HepG2 (cell line): Measurements from ENCODE around the gene FAM20A. TPM values are rescaled to one million over a fixed set of nuclear protein-coding genes. Genes with fewer than 3 reads are reported as not detected.

Source experiments
- DR1 ChIP-seq: sonication (generic); formaldehyde crosslinking; IDR thresholded peaks from 2 replicates; pipeline ENCODE4 v1.8.0; 2021; ENCODE audit warnings: mild to moderate bottlenecking, missing genetic modification reagents, inconsistent platforms
- EZH2 ChIP-seq: conservative IDR thresholded peaks from 2 replicates; pipeline ENCODE4 v1.6.1; 2012; ENCODE audit warnings: mild to moderate bottlenecking, low read depth, low read length, moderate library complexity
- FOXM1 ChIP-seq: sonication (generic); formaldehyde crosslinking; IDR thresholded peaks from 2 replicates; pipeline ENCODE4 v1.5.0; 2020; ENCODE audit warnings: missing genetic modification reagents
- GATAD1 ChIP-seq: IDR thresholded peaks from 2 replicates; pipeline ENCODE4 v1.6.1; 2016; ENCODE audit warnings: missing genetic modification reagents, missing compliant biosample characterization
- GPN1 ChIP-seq: sonication (generic); formaldehyde crosslinking; IDR thresholded peaks from 2 replicates; pipeline ENCODE4 v1.5.1; 2020; ENCODE audit warnings: missing genetic modification reagents, borderline replicate concordance
- HCFC1 ChIP-seq: fragments of 150-350 bp; IDR thresholded peaks from 2 replicates; pipeline ENCODE4 v1.6.1; 2014; ENCODE audit warnings: low read depth, low read length
- JUND ChIP-seq: sonication (generic); formaldehyde crosslinking; IDR thresholded peaks from 2 replicates; pipeline ENCODE4 v1.8.0; 2022; ENCODE audit warnings: mild to moderate bottlenecking, missing genetic modification reagents
- KLF13 ChIP-seq: sonication (generic); formaldehyde crosslinking; IDR thresholded peaks from 2 replicates; pipeline ENCODE4 v1.4.0; 2020; ENCODE audit warnings: mild to moderate bottlenecking, missing genetic modification reagents
- MED13 ChIP-seq: sonication (generic); formaldehyde crosslinking; IDR thresholded peaks from 2 replicates; pipeline ENCODE4 v1.5.0; 2020; ENCODE audit warnings: missing genetic modification reagents
- MTF2 ChIP-seq: sonication (generic); formaldehyde crosslinking; IDR thresholded peaks from 2 replicates; pipeline ENCODE4 v1.5.0; 2020; ENCODE audit warnings: missing genetic modification reagents, borderline replicate concordance
- MXD3 ChIP-seq: IDR thresholded peaks from 2 replicates; pipeline ENCODE4 v1.6.1; 2016; ENCODE audit warnings: mild to moderate bottlenecking, missing biosample characterization, missing genetic modification reagents
- NCOA2 ChIP-seq: sonication (generic); formaldehyde crosslinking; IDR thresholded peaks from 2 replicates; pipeline ENCODE4 v1.8.0; 2022; ENCODE audit warnings: inconsistent platforms
- NFIC ChIP-seq: IDR thresholded peaks from 2 replicates; pipeline ENCODE4 v1.6.1; 2012; ENCODE audit warnings: mild to moderate bottlenecking, low read length, inconsistent platforms
- PAWR ChIP-seq: sonication (generic); formaldehyde crosslinking; IDR thresholded peaks from 2 replicates; pipeline ENCODE4 v1.4.0; 2020; ENCODE audit warnings: missing genetic modification reagents, mild to moderate bottlenecking, borderline replicate concordance
- POLR2A ChIP-seq, 2 experiments: IDR thresholded peaks; 2 replicates each; pipeline ENCODE4 v1.6.1; 2011; ENCODE audit warnings: low read depth in 2 of 2, low read length in 2 of 2, mild to moderate bottlenecking in 1 of 2, moderate library complexity in 1 of 2; ENCODE audit not compliant: insufficient read depth in 1 of 2
- SCMH1 ChIP-seq: sonication (generic); formaldehyde crosslinking; IDR thresholded peaks from 2 replicates; pipeline ENCODE4 v1.9.0; 2021; ENCODE audit warnings: missing genetic modification reagents, mild to moderate bottlenecking, borderline replicate concordance
- SMYD3 ChIP-seq: sonication (generic); formaldehyde crosslinking; IDR thresholded peaks from 2 replicates; pipeline ENCODE4 v1.8.1; 2023; ENCODE audit warnings: mild to moderate bottlenecking, missing genetic modification reagents
- SRSF1 ChIP-seq: fragments of 200-400 bp; formaldehyde crosslinking; optimal IDR thresholded peaks from 2 replicates; pipeline ENCODE3; 2017; ENCODE audit warnings: mild to moderate bottlenecking, low read depth, low read length, moderate library complexity
- STAG1 ChIP-seq: sonication (generic); formaldehyde crosslinking; IDR thresholded peaks from 2 replicates; pipeline ENCODE4 v1.4.0; 2020; ENCODE audit warnings: missing genetic modification reagents
- ZFP36L1 ChIP-seq: sonication (generic); formaldehyde crosslinking; IDR thresholded peaks from 2 replicates; pipeline ENCODE4 v1.8.0; 2022; ENCODE audit warnings: mild to moderate bottlenecking, missing genetic modification reagents, moderate library complexity
- ZFP82 ChIP-seq: sonication (generic); formaldehyde crosslinking; IDR thresholded peaks from 2 replicates; pipeline ENCODE4 v1.5.1; 2020; ENCODE audit warnings: mild to moderate bottlenecking, missing genetic modification reagents, borderline replicate concordance
- ZKSCAN8 ChIP-seq: IDR thresholded peaks from 2 replicates; pipeline ENCODE4 v1.6.1; 2016; ENCODE audit warnings: borderline replicate concordance, missing genetic modification reagents, missing compliant biosample characterization
- ZNF362 ChIP-seq: sonication (generic); formaldehyde crosslinking; IDR thresholded peaks from 2 replicates; pipeline ENCODE4 v1.4.0; 2020; ENCODE audit warnings: missing genetic modification reagents, mild to moderate bottlenecking, borderline replicate concordance
- ZNF510 ChIP-seq: sonication (generic); formaldehyde crosslinking; IDR thresholded peaks from 2 replicates; pipeline ENCODE4 v1.4.0; 2020; ENCODE audit warnings: low read depth, mild to moderate bottlenecking, missing genetic modification reagents
- ZNF672 ChIP-seq: sonication (generic); formaldehyde crosslinking; IDR thresholded peaks from 2 replicates; pipeline ENCODE4 v1.8.1; 2022; ENCODE audit warnings: missing genetic modification reagents
- ZNF710 ChIP-seq: sonication (generic); formaldehyde crosslinking; IDR thresholded peaks from 2 replicates; pipeline ENCODE4 v1.5.0; 2020; ENCODE audit warnings: mild to moderate bottlenecking, missing genetic modification reagents, borderline replicate concordance
- ZNF773 ChIP-seq: sonication (generic); formaldehyde crosslinking; IDR thresholded peaks from 2 replicates; pipeline ENCODE4 v1.4.0; 2020; ENCODE audit warnings: missing genetic modification reagents, borderline replicate concordance
- ZNF792 ChIP-seq: IDR thresholded peaks from 2 replicates; pipeline ENCODE4 v1.6.1; 2016
- ZNF879 ChIP-seq: sonication (generic); formaldehyde crosslinking; IDR thresholded peaks from 2 replicates; pipeline ENCODE4 v1.8.1; 2023; ENCODE audit warnings: missing genetic modification reagents
- polyA plus RNA-seq, 8 experiments: library from polyadenylated mRNA; depleted of rRNA in 3 of 8; stranded (reverse) in 7 of 8; unstranded in 1 of 8; fragments of >200 nt; fragmentation: Illumina TruSeq in 4 of 8; extraction: Trizol in 4 of 8; gene quantifications; 2 replicates each; pipeline versions ENCODE4 v1.2.1 to v1.2.3, GENCODE V29; 2011 to 2016; ENCODE audit warnings: low read depth in 4 of 8, missing spikeins in 1 of 8, mixed read lengths in 1 of 8; ENCODE audit not compliant: insufficient read depth in 1 of 8
- total RNA-seq, 5 experiments: library from RNA; depleted of rRNA; stranded (reverse); fragments of >200 nt; fragmentation: Illumina TruSeq; extraction: Trizol; gene quantifications; 2 replicates each; pipeline ENCODE4 v1.2.3, GENCODE V29; 2016; ENCODE audit warnings: low read depth in 1 of 5
- TF ChIP-seq, protein P1 (sequence below): sonication (generic); formaldehyde crosslinking; IDR thresholded peaks from 2 replicates; pipeline ENCODE4 v1.8.1; 2023; ENCODE audit warnings: mild to moderate bottlenecking, inconsistent platforms, moderate library complexity, missing genetic modification reagents, borderline replicate concordance

Gene FAM20A
- total and polyA plus RNA-seq, 2 of the 13 experiments (the other 11 are each of a cell fraction or from before 2014, with no cell fraction given): 9.3 to 20.7 TPM

GRCh38 chr17:68598545-68598961 is 2.6 kb downstream of the FAM20A start (continued):
- TF ChIP-seq ZNF710 (CRISPR knock-in tag): no peak
- peak; percentile 29; the same call in 1 of the 2 replicates for TF ChIP-seq SMYD3 (CRISPR knock-in tag)
- TF ChIP-seq ZNF773: no peak
- TF ChIP-seq DR1 (CRISPR knock-in tag): no peak
- no peak; the same call in 1 of the 2 replicates for TF ChIP-seq ZFP82 (CRISPR knock-in tag)
- peak; percentile 72 for TF ChIP-seq NFIC
- TF ChIP-seq ZKSCAN8 (CRISPR knock-in tag): no peak; the same call in 1 of the 2 replicates
- TF ChIP-seq GATAD1 (CRISPR knock-in tag): no peak
- peak; percentile 59; the same call in 1 of the 2 replicates for TF ChIP-seq ZNF362 (CRISPR knock-in tag)
- TF ChIP-seq ZFP36L1 (CRISPR knock-in tag): no peak
- TF ChIP-seq ZNF879 (CRISPR knock-in tag): no peak
- no peak for TF ChIP-seq FOXM1
- TF ChIP-seq STAG1 (CRISPR knock-in tag): 0 out of 2 replicates have a peak, but pooled peaks have one; percentile 2
- TF ChIP-seq HCFC1: no peak
- no peak for TF ChIP-seq ZNF672 (CRISPR knock-in tag)
- TF ChIP-seq JUND (CRISPR knock-in tag): no peak
- TF ChIP-seq SRSF1: no peak
- TF ChIP-seq MTF2 (CRISPR knock-in tag): no peak
- TF ChIP-seq GPN1 (CRISPR knock-in tag): no peak
- no peak for TF ChIP-seq EZH2
- TF ChIP-seq KLF13 (CRISPR knock-in tag): no peak
- no peak for TF ChIP-seq ZNF510 (CRISPR knock-in tag)
- peak in 1 of 2 experiments; percentile 29; a peak in 1 of 4 replicates for TF ChIP-seq POLR2A (IDR thresholded peaks at IDR 0.05; ENCODE audit: insufficient read depth in 1 of 2, low read depth in 2 of 2, low read length in 2 of 2)
- no peak for TF ChIP-seq ZNF792 (CRISPR knock-in tag)
- TF ChIP-seq NCOA2 (CRISPR knock-in tag): peak; percentile 22; the same call in 1 of the 2 replicates
- no peak for TF ChIP-seq PAWR (CRISPR knock-in tag)
- TF ChIP-seq, protein P1, sequence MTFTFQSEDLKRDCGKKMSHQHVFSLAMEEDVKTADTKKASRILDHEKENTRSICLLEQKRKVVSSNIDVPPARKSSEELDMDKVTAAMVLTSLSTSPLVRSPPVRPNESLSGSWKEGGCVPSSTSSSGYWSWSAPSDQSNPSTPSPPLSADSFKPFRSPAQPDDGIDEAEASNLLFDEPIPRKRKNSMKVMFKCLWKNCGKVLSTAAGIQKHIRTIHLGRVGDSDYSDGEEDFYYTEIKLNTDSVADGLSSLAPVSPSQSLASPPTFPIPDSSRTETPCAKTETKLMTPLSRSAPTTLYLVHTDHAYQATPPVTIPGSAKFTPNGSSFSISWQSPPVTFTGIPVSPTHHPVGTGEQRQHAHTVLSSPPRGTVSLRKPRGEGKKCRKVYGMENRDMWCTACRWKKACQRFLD (CRISPR knock-in tag): no peak
- TF ChIP-seq MXD3 (CRISPR knock-in tag): no peak
- TF ChIP-seq SCMH1 (CRISPR knock-in tag): no peak
- TF ChIP-seq MED13 (CRISPR knock-in tag): no peak
